Right ventricle myocardium inferior (tissue), 1 donor: Measurements from ENCODE around the gene SPRY1. TPM values are rescaled to one million over a fixed set of nuclear protein-coding genes. Genes with fewer than 3 reads are reported as not detected.

ENCODE experiments used
- ATAC-seq: fragments of 200-7000 bp; cut with Tn5 transposase; one replicate; pipeline ENCODE4 v1.9.1; 2020; ENCODE audit warnings: mild to moderate bottlenecking, moderate library complexity
- DNase-seq: peaks from one replicate; pipeline ENCODE4 v3.0.0; 2021; ENCODE audit errors: missing footprints
- intact Hi-C: fragments of 100-400 bp; cut with DNase I; formaldehyde crosslinking; loops from one replicate; pipeline ENCODE4 v1.11.0; 2022
- total RNA-seq: library from RNA; stranded (reverse); fragmentation: NEBNext Ultra II Directional; extraction: Animal tissue kit (Norgen Biotek cat#: 25700); gene quantifications from one replicate; pipeline ENCODE4 v1.2.1, GENCODE V29; 2021
- donor health status: DM: no; HTN: yes; CAD: no; lungs with severe emphysema.

SPRY1 gene
- total RNA-seq, 1 donor from 2014 or later: 37.0 TPM

DNA sequence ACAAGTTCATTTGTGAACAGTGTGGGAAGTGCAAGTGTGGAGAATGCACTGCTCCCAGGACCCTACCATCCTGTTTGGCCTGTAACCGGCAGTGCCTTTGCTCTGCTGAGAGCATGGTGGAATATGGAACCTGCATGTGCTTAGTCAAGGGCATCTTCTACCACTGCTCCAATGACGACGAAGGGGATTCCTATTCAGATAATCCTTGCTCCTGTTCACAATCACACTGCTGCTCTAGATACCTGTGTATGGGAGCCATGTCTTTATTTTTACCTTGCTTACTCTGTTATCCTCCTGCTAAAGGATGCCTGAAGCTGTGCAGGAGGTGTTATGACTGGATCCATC, 5.5 kb downstream of the SPRY1 start:
- no peak for DNase-seq
- intact Hi-C loops: loop anchor here (10.0 kb wide), 1 partner anchor 153 kb away; no protein-coding TSS in a partner anchor
- no peak for ATAC-seq

DNA sequence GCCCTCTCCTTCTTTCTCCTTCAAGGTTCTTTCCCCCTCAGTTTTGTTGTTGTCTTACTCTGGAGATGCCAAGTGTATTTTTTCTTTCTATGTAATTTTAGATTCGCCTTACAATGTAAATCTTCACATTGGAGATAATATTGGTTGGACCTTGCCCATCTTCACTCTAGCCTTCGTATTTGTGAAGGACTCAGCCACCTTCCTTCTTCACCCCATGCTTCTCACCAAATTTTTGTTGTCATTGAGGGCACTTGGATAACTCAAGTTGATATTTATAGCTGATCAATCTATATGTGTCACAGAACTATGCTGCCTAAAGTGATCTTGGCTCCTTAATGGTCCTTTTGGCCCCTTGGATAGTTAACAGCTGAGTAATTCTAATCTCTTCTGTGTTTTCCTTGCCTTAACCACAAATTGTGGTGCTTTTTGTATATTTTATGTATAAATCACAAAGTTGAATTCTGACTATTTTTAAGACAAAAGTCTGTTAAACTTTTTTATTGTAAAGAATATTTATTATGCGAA, 6.5 kb downstream of the SPRY1 start:
- no peak for ATAC-seq
- intact Hi-C loops: loop anchor here (10.0 kb wide), 1 partner anchor 152 kb away; no protein-coding TSS in a partner anchor
- DNase-seq: no peak

DNA sequence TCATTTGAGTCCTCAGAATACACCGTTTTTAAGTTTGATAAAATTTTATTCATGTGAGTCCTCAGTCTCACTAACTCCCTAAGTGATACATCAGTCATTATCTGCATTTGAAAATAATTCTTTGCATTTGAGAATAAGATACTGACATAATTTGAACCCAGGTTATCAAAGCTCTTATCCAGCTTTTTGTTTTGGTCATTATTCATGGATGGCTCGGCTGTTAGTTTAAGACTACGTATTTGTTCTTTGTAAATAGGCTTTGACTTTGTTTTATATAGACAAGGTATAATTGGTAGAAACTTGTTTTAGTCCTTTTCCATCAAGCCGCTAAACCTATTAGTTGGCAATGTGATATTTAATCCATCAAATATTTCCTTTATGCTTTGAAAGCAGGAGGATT, 7.9 kb downstream of the SPRY1 start:
- intact Hi-C loops: loop anchor here (10.0 kb wide), 1 partner anchor 150 kb away; no protein-coding TSS in a partner anchor
- no peak for ATAC-seq

DNA sequence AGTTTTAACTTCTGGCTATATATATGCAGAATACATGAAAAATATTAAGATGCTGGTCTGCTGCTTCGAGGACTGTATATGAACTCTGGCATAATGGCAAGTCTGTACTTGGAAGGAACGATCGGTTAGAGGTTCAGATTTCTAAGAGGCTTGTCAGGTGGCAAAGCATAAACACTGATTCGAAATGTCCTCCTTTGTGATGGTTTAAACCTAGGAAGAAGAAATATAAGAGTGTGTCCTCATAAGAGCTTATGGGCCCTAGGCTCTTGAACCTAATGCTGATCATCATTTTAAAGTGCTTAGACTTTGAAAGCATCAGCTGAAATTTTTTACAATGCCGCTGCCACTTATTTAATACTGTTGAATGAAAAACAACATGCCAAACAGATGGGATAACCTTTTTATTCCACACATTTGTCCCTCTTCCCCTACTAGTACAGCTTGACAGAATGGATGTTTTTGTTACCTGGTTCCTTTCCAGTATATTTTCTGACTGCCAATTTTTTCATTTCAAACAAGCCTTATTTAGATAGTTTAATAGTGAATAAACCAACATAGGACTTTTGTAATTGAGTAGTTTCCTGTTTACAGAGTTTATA, 8.8 kb downstream of the SPRY1 start:
- ATAC-seq (no peak), DNase-seq (no peak)
- intact Hi-C loops: loop anchor here (10.0 kb wide), 1 partner anchor 149 kb away; no protein-coding TSS in a partner anchor

More for the DNA sequence above, 7.9 kb downstream of the SPRY1 start:
- no peak for DNase-seq

DNA sequence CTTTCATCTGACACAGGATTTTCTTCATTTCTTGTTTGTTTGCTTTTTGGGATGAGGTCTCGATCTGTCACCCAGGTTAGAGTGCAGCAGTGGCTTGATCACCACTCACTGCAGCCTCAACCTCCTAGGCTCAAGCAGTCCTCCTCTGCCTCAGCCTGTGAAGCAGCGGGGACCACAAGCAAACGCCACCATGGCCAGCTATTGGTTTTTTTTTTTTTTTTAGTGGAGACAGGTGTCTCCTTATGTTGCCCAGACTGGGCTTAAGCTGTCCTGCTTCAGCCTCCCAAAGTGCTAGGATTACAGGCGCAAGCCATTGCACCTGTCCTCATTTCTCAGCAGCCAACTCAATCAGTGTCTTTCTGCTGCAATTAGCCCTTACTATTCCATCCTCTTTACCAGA, 10.3 kb downstream of the SPRY1 start:
- intact Hi-C loops: loop anchor here (10.0 kb wide), 1 partner anchor 148 kb away; no protein-coding TSS in a partner anchor
- ATAC-seq (no peak), DNase-seq (no peak)

DNA sequence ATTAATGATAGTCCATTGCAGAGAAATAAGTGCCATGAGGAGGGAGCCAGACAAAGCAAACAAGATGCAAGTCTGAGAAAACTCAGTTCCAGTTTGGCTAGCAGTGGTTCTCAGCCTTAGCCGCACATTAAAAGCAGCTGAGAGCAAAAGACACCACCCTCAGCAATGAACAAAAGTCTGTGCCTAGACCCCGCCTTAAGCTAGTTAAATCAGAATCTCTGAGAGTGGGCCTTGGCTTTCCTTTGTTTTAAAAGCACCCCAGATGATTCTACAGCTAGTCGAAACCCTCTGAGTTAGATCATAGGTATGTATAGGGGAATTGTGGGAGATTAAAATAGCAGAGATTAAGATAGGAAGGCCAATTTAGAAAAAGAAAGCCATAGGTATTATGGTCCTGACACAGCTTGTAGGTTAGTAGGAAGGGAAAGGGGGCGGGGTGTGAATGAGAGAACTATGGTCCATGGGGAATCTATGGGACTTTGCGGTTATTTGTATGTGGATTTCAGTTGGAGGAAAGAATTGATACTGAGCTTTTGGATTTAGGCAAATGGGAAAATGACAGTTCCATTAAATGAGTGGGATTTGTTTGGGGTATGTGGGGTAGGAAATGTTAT, 12.0 kb downstream of the SPRY1 start:
- ATAC-seq: no peak
- intact Hi-C loops: loop anchor here (10.0 kb wide), 1 partner anchor 146 kb away; no protein-coding TSS in a partner anchor

DNA sequence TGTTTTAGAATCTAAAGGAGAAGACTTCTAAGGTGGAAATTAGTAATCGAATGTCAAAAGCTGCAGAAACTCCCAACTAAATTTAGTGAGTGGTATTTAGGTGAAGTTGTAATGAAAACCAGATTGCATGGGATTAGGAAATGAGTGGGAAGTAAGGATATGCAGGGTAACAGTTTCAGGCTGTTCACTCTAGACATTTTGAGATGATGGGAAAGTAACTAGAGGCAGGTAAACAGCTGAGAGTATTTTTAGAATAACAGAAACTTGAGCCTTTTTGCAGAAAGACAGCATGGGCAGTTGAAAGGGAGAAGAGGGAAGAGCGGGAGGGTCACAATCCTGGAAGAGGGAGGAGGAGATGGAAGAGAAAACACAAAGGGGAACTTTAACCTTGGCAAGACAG, 12.7 kb downstream of the SPRY1 start:
- DNase-seq (no peak), ATAC-seq (peak; percentile 11)
- intact Hi-C loops: loop anchor here (10.0 kb wide), 1 partner anchor 145 kb away; no protein-coding TSS in a partner anchor

More for the DNA sequence above, 12.0 kb downstream of the SPRY1 start:
- no peak for DNase-seq

DNA sequence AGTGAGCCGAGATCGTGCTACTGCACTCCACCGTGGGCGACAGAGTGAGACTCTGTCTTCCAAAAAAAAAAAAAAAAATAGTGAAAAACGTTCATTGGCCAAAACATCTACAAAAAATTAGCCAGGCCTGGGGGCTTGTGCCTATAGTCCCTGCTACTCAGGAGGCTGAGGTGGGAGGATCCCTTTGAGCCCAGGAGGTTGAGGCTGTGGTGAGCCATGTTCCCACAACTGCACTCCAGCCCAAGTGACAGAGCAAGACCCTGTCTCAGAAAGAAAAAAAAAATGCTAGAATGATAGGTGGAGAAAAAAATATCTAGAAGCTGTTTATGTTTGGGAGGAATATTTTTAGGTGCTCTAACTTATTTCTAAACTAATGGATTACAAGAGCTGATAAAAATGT, 14.9 kb downstream of the SPRY1 start:
- ATAC-seq (no peak), DNase-seq (no peak)
- intact Hi-C loops: no loop called here

DNA sequence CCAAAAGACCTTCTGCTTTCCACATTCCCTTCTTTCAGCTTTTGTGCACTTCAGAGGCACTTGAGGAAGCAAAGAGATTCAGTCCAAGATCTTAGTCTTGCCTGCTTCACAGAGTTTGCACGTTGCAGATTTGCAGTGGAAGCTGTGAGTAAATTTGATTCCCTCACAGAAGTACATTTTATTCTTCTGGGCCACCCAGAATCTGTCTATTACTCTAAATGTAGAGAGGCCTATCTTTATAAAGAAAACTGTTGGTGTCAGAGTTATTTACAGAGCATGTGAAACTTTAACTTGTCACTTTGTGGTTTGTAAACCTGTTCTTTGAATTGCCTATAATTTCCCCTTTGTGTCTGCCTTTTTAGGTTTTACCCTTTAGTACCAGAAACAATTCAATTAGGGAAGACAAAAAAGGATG, 15.5 kb downstream of the SPRY1 start:
- intact Hi-C loops: no loop called here
- DNase-seq (no peak), ATAC-seq (no peak)

DNA sequence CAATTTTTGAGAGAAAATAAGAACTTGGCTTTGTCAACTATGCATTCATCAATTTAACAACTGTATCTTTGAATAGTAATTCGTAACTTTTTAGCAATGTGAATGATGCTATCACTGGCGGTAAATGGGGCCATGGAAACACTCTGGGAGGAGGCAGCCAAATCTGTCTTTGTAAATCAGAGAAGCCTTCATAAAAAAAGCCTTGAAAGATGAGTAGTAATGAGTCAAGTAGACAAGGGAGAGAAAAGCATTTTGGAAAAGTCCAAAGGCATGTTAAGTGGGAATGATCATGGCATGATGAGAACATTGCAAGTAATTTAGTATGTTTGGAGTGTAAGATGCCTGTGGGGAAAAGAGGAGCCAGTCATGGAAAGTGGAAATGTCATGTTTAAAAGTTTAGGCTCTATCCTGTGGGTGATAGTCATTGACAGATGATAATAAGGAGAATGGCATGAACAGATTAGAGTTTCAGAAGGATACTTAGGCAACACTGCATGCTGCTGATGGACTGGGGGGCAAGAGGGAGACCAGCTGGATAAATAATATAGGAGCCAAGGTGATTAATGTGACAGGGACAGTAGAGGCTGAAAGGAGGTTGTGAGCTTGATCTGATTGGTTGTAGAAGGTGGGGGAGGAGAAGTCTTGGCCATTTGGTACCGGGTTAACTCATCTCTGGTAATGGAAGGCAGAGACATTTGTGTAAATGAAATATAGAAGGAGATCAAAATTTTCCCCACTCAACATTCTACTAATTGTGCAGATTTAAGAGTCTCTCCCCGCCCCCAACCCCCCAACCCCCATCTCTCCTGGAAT, 16.3 kb downstream of the SPRY1 start:
- DNase-seq (no peak), ATAC-seq (no peak)
- intact Hi-C loops: no loop called here

DNA sequence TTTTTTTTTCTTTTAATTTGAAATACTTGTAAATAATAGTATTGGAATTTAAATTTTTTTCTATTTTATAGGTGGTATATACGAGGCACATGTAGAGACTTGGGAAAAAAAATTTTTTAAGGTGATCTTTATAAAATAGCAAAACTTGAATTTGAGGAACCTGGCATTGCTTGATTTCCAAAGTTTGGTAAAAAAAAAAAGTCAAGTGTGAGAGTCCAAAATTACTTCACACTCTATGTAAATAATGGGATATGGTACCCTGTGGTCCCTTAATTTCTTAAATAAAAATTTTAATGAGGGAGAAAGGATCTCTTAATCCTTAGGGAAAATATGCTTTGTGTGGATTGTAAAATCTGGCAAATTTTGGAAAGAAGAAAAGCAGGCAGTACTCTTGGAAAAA, 19.0 kb downstream of the SPRY1 start:
- ATAC-seq: no peak
- intact Hi-C loops: no loop called here
- DNase-seq: no peak

DNA sequence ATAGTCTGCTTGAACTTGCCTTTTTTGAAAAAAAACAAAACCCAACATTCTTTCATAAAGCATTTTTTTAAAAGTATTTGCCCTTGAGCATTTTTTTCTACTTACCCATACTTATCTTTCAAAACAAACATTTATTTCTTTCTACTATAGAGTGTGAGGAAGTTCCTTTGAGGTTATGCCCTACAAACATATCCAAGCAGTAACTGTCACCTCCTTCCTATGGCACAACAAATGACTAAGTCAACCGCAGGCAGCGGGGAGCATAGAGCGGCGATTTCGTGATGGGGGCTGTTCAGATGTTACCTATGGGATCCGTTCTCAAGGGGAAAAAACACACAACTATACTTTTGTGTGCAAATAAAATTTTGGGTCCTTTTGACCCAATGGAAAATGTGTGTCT, 19.4 kb downstream of the SPRY1 start:
- no peak for DNase-seq
- no peak for ATAC-seq
- intact Hi-C loops: no loop called here

DNA sequence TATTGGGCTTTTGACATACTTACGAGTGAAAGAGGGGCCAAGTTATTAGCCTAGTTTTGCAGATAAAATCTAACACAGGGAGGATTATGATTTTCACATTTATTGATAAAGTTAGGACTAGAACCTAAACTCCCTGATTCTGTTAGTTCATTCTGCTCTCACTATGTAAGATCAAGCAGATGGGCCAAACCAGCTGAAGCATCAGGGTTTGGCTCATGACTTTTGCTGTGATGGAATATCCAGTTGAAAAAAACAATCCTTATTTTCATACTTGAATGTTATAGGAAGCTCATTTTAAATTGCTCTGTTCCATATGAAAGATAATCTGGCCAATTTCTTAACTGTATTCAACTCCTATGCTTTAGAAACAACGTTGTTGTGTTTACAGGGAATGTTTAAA, 21.2 kb downstream of the SPRY1 start:
- no peak for DNase-seq
- ATAC-seq: no peak
- intact Hi-C loops: no loop called here

DNA sequence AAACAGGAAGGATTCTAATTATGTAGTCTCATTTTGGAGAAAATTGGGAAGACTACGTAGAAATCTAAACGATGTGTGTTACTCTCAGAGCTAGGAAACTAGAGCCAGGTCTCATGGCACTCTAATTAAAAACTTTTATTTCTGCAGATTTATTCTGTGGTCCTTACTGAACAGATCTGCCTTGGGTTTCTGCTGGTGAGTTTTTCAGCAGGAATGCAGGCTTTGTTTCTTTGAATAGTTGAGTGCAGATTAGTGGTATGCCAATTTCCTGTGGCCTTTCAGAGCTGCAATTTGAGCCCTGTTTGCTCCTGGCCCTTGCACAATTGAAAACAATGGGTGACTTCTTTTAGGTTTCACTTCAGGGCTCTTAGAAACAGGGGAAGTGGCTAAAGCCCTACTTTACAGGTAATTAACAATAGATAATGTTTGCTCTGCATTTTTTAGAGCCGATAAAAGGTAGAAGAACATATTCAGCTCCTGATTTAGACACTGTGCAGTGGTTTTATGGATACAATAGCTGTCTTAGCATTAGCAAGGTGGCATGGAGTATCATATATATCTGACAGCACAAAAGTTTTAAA, 21.8 kb downstream of the SPRY1 start:
- no peak for DNase-seq
- intact Hi-C loops: no loop called here
- peak; percentile 68 for ATAC-seq

DNA sequence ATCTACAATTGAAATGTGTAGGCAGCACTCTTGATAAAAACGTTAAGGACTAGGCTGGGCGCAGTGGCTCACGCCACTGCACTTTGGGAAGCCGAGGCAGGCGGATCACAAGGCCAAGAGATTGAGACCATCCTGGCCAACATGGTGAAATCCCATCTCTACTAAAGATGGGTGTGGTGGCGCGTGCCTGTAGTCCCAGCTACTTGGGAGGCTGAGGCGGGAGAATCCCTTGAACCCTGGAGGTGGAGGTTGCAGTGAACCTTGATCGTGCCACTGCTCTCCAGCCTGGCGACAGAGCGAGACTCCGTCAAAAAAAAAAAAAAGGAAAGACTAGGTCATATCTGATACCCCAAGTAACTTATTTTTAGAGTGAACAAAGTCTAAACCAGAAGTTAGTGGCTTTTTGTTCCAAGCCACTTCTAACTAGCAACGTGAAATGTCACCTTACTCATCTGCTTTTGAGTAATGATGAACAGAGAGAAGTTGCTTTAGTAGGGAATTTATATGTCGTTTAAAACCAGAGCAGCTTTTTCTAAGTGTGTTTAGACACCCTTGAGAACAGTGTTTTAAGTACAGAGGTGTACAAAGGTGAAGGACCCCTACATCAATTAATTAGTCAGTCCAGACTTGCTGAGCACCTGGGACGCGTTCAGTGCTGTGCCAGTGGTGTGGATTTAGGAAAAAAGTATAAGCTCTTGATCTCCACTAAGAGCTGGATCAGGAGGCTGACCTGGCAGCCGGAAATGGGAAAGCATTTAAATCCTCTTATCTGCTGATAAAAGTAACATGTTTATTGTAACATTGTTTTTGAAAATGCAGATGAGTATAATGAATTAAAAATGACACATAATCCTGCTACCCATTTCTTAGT, 23.5 kb downstream of the SPRY1 start:
- DNase-seq (no peak), ATAC-seq (no peak)
- intact Hi-C loops: no loop called here

DNA sequence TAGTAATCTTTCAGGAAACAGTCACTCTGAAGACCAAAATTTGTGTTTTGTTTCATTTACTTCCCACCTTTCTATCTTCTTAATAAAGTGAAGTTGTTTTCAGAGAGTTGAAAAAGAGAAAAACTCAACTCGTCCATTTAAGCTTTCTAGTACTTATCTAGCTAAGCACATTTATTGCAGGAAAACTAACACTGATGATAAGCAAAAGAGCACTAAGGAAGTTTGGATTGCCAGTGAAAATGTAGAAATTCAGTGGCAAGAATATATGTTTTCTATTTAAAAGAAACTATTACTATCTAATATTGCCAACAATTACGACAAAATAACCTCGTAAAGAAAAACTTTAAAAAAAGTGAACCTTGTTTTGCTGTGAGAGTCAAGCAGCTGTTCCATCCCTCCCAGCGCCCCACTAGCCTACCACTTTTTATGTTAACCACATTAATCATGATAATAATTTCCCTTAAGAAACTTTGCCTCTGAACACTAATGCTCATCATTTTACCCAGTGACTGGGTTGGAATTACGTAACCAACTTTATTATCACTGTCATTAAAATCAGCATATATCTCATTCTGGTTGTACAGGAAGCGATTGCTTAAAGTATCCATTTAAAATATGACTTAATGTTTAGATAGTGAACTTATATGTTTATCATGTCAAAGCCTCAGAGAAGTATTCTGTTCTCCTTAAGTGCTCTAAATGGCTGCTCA, 24.8 kb downstream of the SPRY1 start:
- ATAC-seq (no peak), DNase-seq (no peak)
- intact Hi-C loops: no loop called here

DNA sequence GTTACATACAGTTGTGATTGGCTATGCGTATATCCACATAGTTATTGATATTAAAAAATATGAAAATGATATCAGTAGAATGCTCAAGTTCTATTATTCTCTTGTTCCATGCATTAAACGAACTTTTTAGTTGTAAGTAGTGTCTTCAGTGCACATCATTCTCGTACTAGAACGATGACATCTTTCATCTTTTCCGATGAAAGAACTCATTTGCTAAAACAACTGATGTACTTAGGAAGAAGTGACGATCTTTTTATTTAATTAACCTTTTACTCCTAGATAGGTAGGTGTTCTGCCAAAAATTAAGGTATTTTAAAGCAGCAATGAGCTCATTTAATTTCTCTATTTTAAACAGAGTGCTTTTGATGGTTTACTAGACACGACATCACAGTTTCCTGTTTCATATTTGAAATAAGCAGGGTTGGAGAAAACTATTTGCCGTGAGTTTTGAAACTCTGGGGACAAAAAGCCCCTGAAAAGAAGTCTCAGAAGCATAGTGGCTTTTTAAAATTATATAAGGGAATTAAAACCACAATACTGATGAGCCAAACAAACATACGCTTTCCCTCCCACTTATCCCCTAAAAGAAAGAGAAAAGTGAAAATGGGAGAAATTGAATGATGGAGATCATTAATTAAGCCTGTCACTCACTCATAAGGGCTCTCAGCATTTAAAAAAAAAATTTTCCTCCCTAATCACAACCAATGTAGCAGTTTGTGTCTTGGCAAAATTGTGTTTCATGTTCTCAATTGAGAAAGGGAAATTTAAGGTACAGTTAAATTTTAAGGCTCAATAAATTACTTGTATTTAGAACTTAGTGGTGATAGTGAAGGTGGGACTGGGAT, 25.6 kb downstream of the SPRY1 start:
- no peak for ATAC-seq
- no peak for DNase-seq
- intact Hi-C loops: no loop called here
